ENCODE measurements around the gene PDZD2.

The PDZD2 gene

GRCh38 chr5:31827867-31828266 is 188.9 kb downstream of the PDZD2 start:
- H3K4me1 ChIP-seq (ENCODE audit: insufficient read depth, low read length, poor library complexity, severe bottlenecking) = peaks cover 29% of the 10 kb centered on the region
- H4K20me1 ChIP-seq (ENCODE audit: insufficient read depth, low read length, poor library complexity, severe bottlenecking) = no peaks in the 10 kb centered on the region
- H3K9ac ChIP-seq (ENCODE audit: low read depth, low read length, poor library complexity, severe bottlenecking) = no peak overlapping the region
- H3K4me2 ChIP-seq (ENCODE audit: low read depth, low read length, poor library complexity, severe bottlenecking) = no peak overlapping the region
- H2AFZ ChIP-seq (ENCODE audit: low read length) = no peak overlapping the region
- H3K79me2 ChIP-seq (ENCODE audit: insufficient read depth, low read length) = no peaks in the 10 kb centered on the region
- no peaks in the 10 kb centered on the region for H3K36me3 ChIP-seq (ENCODE audit: insufficient read depth, low read length)
- no peaks in the 10 kb centered on the region for H3K9me2 ChIP-seq (replicated peaks; ENCODE audit: low read depth, low read length)
- peaks cover 11% of the 10 kb centered on the region; the same call in 1 of the 2 replicates for H3K9me3 ChIP-seq (ENCODE audit: insufficient read depth, low read depth, low read length)
- no peaks in the 10 kb centered on the region for H3F3A ChIP-seq (ENCODE audit: low read depth)
- H3K27me3 ChIP-seq (ENCODE audit: insufficient read depth, low read length, poor library complexity, severe bottlenecking) = no peaks in the 10 kb centered on the region
- TF ChIP-seq CTCF (conservative IDR thresholded peaks at IDR 0.05; ENCODE audit: low read length) (no peak), EZH2phosphoT487 (IDR thresholded peaks at IDR 0.05; ENCODE audit: borderline replicate concordance) (no peak)
- H3K4me3 ChIP-seq (ENCODE audit: low read length, poor library complexity, severe bottlenecking) = no peak overlapping the region

GRCh38 chr5:31832966-31833365 is 194.0 kb downstream of the PDZD2 start:
- Histone ChIP-seq H3K79me2 (ENCODE audit: insufficient read depth, low read length) (no peaks in the 10 kb centered on the region), H3K9me3 (ENCODE audit: insufficient read depth, low read depth, low read length) (peaks cover 11% of the 10 kb centered on the region; the same call in 1 of the 2 replicates), H3K9me2 (replicated peaks; ENCODE audit: low read depth, low read length) (no peaks in the 10 kb centered on the region), H3K9ac (ENCODE audit: low read depth, low read length, poor library complexity, severe bottlenecking) (no peak overlapping the region), H4K20me1 (ENCODE audit: insufficient read depth, low read length, poor library complexity, severe bottlenecking) (no peaks in the 10 kb centered on the region), H3K4me2 (ENCODE audit: low read depth, low read length, poor library complexity, severe bottlenecking) (no peak overlapping the region), H3K4me1 (ENCODE audit: insufficient read depth, low read length, poor library complexity, severe bottlenecking) (no peaks in the 10 kb centered on the region), H2AFZ (ENCODE audit: low read length) (no peak overlapping the region), H3F3A (ENCODE audit: low read depth) (no peaks in the 10 kb centered on the region), H3K4me3 (ENCODE audit: low read length, poor library complexity, severe bottlenecking) (no peak overlapping the region), H3K36me3 (ENCODE audit: insufficient read depth, low read length) (no peaks in the 10 kb centered on the region), H3K27me3 (ENCODE audit: insufficient read depth, low read length, poor library complexity, severe bottlenecking) (no peaks in the 10 kb centered on the region)
- TF ChIP-seq EZH2phosphoT487 (IDR thresholded peaks at IDR 0.05; ENCODE audit: borderline replicate concordance) (no peak), CTCF (conservative IDR thresholded peaks at IDR 0.05; ENCODE audit: low read length) (no peak)

GRCh38 chr5:31833710-31834109 is 194.8 kb downstream of the PDZD2 start:
- TF ChIP-seq CTCF (conservative IDR thresholded peaks at IDR 0.05; ENCODE audit: low read length) (no peak), EZH2phosphoT487 (IDR thresholded peaks at IDR 0.05; ENCODE audit: borderline replicate concordance) (no peak)

More at GRCh38 chr5:31833710-31834109, 194.8 kb downstream of the PDZD2 start:
- Histone ChIP-seq H3K9me2 (replicated peaks; ENCODE audit: low read depth, low read length) (no peaks in the 10 kb centered on the region), H3K36me3 (ENCODE audit: insufficient read depth, low read length) (no peaks in the 10 kb centered on the region), H3K27me3 (ENCODE audit: insufficient read depth, low read length, poor library complexity, severe bottlenecking) (no peaks in the 10 kb centered on the region), H2AFZ (ENCODE audit: low read length) (no peak overlapping the region), H3K4me1 (ENCODE audit: insufficient read depth, low read length, poor library complexity, severe bottlenecking) (no peaks in the 10 kb centered on the region), H3K79me2 (ENCODE audit: insufficient read depth, low read length) (no peaks in the 10 kb centered on the region), H4K20me1 (ENCODE audit: insufficient read depth, low read length, poor library complexity, severe bottlenecking) (no peaks in the 10 kb centered on the region), H3K4me3 (ENCODE audit: low read length, poor library complexity, severe bottlenecking) (no peak overlapping the region), H3F3A (ENCODE audit: low read depth) (no peaks in the 10 kb centered on the region), H3K9me3 (ENCODE audit: insufficient read depth, low read depth, low read length) (peaks cover 3% of the 10 kb centered on the region; the same call in 1 of the 2 replicates), H3K4me2 (ENCODE audit: low read depth, low read length, poor library complexity, severe bottlenecking) (no peak overlapping the region), H3K9ac (ENCODE audit: low read depth, low read length, poor library complexity, severe bottlenecking) (no peak overlapping the region)

Measured in Loucy (cell line).